KOPT-K1 (cell line): ENCODE results near the gene MMP8.
"Not testable (repeated sequence)": the region's sequence is repeated elsewhere in the genome, so short reads cannot be mapped to it uniquely, and the experiment has no call there.

ENCODE experiments used
- H3K27ac ChIP-seq: fragments of 200-600 bp; sonication (generic); 2 replicates; pipeline ENCODE4 v1.5.1; 2016; ENCODE audit warnings: antibody characterized with exemption, mild to moderate bottlenecking, low read depth, low read length; ENCODE audit not compliant: poor library complexity, severe bottlenecking
- H3K36me3 ChIP-seq: fragments of 200-600 bp; sonication (generic); 2 replicates; pipeline ENCODE4 v1.5.1; 2017; ENCODE audit warnings: antibody characterized with exemption, mild to moderate bottlenecking, low read length, moderate library complexity; ENCODE audit not compliant: insufficient read depth
- H3K9me3 ChIP-seq: fragments of 200-600 bp; sonication (generic); 2 replicates; pipeline ENCODE4 v1.5.1; 2017; ENCODE audit warnings: antibody characterized with exemption, low read length, mild to moderate bottlenecking; ENCODE audit not compliant: insufficient read depth, poor library complexity, severe bottlenecking

Gene MMP8

GRCh38 chr11:102734650-102735049, 9.9 kb upstream of the MMP8 start:
- Histone ChIP-seq H3K27ac (no peak overlapping the region), H3K9me3 (no peaks in the 10 kb centered on the region), H3K36me3 (no peaks in the 10 kb centered on the region)

DNA sequence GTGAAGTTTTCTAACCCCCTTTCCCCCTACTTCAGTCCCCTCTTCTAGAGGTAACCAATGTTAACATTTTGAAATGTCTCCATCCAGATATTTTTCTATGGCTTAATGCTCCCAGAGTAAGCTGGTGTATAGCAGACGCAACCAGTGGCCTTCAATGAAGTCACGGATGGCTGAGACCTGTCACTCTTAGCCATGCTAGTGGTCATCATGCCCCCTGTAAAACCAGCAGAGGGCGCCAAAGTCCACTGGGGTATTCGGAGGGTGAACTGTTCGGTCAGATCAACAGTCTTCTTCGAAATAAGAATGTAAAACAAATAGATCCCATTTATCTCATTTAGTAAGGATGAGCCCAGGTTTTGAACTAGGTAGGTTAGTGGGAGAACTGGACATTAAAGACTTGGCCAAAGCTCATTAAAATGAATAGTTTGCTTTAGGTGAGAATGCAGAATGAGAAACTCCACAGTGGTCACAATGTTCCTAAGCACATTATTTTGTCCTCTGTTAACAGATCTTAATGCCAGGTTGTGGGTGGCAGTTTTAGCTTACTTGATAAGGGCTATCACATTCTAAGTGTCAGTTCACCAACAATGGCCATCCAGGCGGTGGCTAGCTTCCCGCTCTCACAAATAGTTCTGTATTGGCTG, 8.6 kb upstream of the MMP8 start:
- H3K36me3 ChIP-seq, result no peaks in the 10 kb centered on the region
- no peaks in the 10 kb centered on the region for H3K9me3 ChIP-seq
- no peak overlapping the region for H3K27ac ChIP-seq

- not testable (repeated sequence) for H3K27ac ChIP-seq, H3K36me3 ChIP-seq, H3K9me3 ChIP-seq
These were observed 6.2 kb upstream of the MMP8 start for GRCh38 chr11:102730944-102731343.

GRCh38 chr11:102729849-102730815, 5.4 kb upstream of the MMP8 start:
- no peaks in the 10 kb centered on the region for H3K36me3 ChIP-seq
- H3K9me3 ChIP-seq, result no peaks in the 10 kb centered on the region
- no peak overlapping the region for H3K27ac ChIP-seq

DNA sequence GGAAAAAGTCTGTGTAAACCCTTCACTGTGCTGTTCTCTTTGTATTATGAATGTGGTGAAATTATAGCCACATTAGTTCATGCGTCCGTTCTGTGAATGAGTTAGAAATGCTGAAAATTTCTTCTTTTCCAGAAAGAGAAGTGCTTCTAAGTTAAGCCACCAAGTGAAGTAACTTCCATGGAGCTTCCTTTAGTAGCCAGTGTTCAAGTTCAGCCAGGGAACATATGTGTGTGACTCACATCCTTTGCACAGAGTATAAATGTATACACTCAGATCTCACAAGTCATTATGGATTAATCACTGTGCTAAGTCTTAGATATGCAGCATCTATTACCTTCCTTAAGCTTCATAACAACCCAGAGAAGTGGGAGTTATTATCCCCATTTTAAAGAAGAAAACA, 3.1 kb upstream of the MMP8 start:
- Histone ChIP-seq H3K36me3 (no peaks in the 10 kb centered on the region), H3K27ac (no peak overlapping the region), H3K9me3 (no peaks in the 10 kb centered on the region)

DNA sequence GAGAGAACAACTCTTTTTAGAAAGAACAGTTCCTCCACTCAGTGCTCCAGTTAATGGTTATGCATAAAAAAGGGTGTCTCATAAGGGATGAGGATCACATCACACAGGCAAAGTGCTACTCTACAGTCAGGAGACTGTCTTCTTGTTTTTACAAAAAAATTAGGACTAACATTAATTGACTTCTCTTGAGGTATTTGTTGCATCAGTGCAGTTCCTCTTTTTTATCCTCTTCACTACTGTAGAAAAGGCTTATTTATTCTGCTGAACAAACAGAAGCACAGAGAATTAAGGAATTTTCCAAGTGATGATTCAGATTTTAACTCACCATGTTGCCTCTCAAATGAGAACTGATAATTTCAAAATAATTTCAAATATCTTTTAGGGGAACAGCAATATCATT, 1.9 kb downstream of the MMP8 start:
- no peaks in the 10 kb centered on the region for H3K9me3 ChIP-seq
- H3K27ac ChIP-seq, result no peak overlapping the region
- H3K36me3 ChIP-seq, result no peaks in the 10 kb centered on the region

- Histone ChIP-seq H3K27ac (no peak overlapping the region), H3K9me3 (no peaks in the 10 kb centered on the region), H3K36me3 (no peaks in the 10 kb centered on the region)
These were observed 5.0 kb downstream of the MMP8 start for GRCh38 chr11:102719620-102720277.

- Histone ChIP-seq H3K9me3 (no peaks in the 10 kb centered on the region), H3K27ac (no peak overlapping the region), H3K36me3 (no peaks in the 10 kb centered on the region)
These were observed 7.5 kb downstream of the MMP8 start for GRCh38 chr11:102717280-102717679.

GRCh38 chr11:102716527-102716926, 8.2 kb downstream of the MMP8 start:
- H3K36me3 ChIP-seq, result no peaks in the 10 kb centered on the region
- H3K9me3 ChIP-seq, result no peaks in the 10 kb centered on the region
- H3K27ac ChIP-seq, result no peak overlapping the region

DNA sequence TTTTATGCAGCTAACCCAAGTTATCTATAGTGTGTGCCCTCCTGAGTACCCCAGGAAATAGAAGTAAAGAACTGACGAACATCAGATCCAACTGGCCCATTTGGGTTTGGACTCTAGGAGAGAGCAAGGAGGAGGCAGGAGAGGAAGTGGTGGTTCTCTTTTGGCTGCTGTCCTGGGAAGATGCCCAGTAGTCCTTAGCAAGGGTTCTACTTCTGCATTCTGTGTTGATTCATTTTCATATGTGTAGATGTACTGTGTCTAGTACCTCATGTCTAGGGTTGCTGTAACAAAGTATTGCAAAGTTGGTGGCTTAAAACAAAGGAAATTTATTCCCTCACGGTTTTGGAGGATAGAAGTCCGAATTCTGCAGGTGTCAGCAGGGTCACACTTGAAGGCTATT, 12.6 kb downstream of the MMP8 start:
- Histone ChIP-seq H3K36me3 (no peaks in the 10 kb centered on the region), H3K27ac (no peak overlapping the region), H3K9me3 (no peaks in the 10 kb centered on the region)

DNA sequence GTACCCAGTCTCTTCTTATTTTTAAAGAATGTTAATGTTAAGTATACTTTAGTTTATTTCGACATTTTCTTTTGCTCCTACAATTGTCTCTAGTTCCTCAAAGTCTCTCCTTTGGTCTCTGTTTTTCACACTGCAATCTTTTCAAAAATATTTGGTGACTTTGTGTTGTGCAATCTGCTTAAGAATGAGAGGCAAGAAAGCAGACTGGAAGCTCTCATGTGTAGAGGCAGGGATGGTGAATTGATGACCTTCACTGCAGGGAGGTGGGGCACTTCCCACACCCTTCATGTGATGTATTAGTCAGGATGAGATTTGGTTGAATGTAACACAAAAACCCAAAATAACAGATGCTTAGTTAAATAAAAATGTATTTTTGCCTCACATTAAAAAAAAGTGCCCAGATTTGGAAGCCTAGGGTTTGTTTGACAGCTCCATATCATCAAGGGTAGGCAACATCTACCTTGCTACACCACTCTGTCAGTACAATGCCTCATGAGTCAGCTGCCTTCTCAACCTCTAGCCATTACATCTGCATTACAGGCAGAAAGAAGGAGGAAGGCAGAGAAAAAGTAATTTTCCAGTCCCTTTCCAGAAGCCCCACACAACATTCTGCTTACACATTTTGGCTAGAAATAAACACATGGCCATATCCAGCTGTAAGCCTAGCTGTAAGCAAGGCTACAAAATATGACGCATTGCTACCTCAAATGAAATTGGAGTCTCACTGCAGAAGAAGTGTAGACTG, 15.4 kb downstream of the MMP8 start:
- Histone ChIP-seq H3K36me3 (no peaks in the 10 kb centered on the region), H3K9me3 (no peaks in the 10 kb centered on the region), H3K27ac (no peak overlapping the region)

DNA sequence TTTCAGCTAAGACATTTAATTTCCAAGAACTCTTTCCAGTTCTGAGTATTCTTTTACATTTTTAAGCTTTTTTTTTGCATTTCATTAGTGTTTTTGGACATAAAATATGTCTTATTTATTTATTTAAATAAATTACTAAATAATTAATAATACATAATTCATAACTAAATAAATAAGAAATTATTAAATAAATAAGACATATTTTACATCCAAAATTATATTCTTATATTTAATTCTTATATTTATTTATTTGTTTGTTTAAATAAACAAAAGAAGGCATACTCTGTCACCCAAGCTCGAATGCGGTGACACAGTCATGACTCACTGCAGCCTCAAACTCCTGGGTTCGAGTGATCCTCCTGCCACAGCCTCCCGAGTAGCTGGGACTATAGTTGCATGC, 16.1 kb downstream of the MMP8 start:
- no peaks in the 10 kb centered on the region for H3K9me3 ChIP-seq
- H3K36me3 ChIP-seq, result no peaks in the 10 kb centered on the region
- H3K27ac ChIP-seq, result no peak overlapping the region

- Histone ChIP-seq H3K9me3 (no peaks in the 10 kb centered on the region), H3K27ac (no peak within 1 kb of the TSS), H3K36me3 (no peaks in the 10 kb centered on the region)
These were observed 19.1 kb downstream of the MMP8 start, which contains the start of gene MMP27 for GRCh38 chr11:102705626-102706025. Gene MMP27 (minus strand): TSS chr11:102705769. CDS start chr11:102705714, 55 bp downstream.

DNA sequence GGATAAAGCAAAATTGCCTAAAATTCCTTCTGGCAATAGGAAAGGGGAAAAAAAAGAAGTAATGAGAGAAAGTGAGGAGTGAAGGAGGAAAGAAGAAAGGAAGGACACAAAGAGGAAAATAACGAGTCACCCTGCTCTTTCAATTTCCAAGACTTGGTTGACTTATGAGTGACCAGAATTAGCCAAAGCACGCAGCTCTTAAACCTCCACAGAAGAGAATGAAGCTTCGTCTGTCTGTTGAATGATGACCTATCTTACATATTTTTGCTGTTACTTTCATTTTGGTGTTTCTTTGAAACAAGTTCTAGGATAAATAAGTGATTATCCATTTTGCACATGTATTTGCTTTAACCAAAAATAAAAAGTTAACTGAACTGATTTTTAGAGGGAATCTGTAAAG, 19.9 kb downstream of the MMP8 start:
- Histone ChIP-seq H3K36me3 (no peaks in the 10 kb centered on the region), H3K9me3 (no peaks in the 10 kb centered on the region), H3K27ac (no peak overlapping the region)
